Calu3 (cell line): ENCODE data around the gene SCNN1B. TPM values are rescaled to one million over a fixed set of nuclear protein-coding genes. Genes with fewer than 3 reads are reported as not detected.

ENCODE experiments used
- BruUV-seq: library from RNA; stranded (reverse); fragments of 400-500 nt; replicated peaks from 2 replicates; lab custom pipeline; 2021; lab: Mats Ljungman, UMichigan
- CTCF ChIA-PET: fragments of 300-600 bp; sonication (Branson Sonifier 250); formaldehyde crosslinking; loops from one replicate; lab custom pipeline; 2022; ENCODE audit warnings: antibody characterized with exemption; lab: Charles Lee
- DNase-seq: peaks from one replicate; pipeline ENCODE4 v3.0.0; 2022
- H3K27ac Mint-ChIP-seq: one replicate; pipeline ENCODE4 v1.8.0; 2022; ENCODE audit warnings: mixed read lengths; ENCODE audit not compliant: unreplicated experiment
- H3K27me3 Mint-ChIP-seq: one replicate; pipeline ENCODE4 v1.8.0; 2022; ENCODE audit warnings: mixed read lengths; ENCODE audit not compliant: unreplicated experiment
- H3K36me3 Mint-ChIP-seq: one replicate; pipeline ENCODE4 v1.8.0; 2022; ENCODE audit warnings: mild to moderate bottlenecking, moderate library complexity, mixed read lengths; ENCODE audit not compliant: insufficient read depth, unreplicated experiment
- H3K4me1 Mint-ChIP-seq: one replicate; pipeline ENCODE4 v1.8.0; 2022; ENCODE audit warnings: mild to moderate bottlenecking, low read depth, mixed read lengths; ENCODE audit not compliant: unreplicated experiment
- H3K4me3 Mint-ChIP-seq: one replicate; pipeline ENCODE4 v1.8.0; 2022; ENCODE audit warnings: mild to moderate bottlenecking, low read depth, moderate library complexity, mixed read lengths; ENCODE audit not compliant: unreplicated experiment
- H3K9me3 Mint-ChIP-seq: one replicate; pipeline ENCODE4 v1.8.0; 2022; ENCODE audit warnings: low read depth, mixed read lengths; ENCODE audit not compliant: unreplicated experiment
- CTCF ChIP-seq: fragments of 200-600 bp; IDR thresholded peaks from one replicate; pipeline ENCODE4 v1.8.0; 2022; ENCODE audit warnings: antibody characterized with exemption; ENCODE audit not compliant: unreplicated experiment
- intact Hi-C: fragments of 100-400 bp; cut with micrococcal nuclease; formaldehyde crosslinking; loops from one replicate; pipeline ENCODE4 v1.10.0; 2022; ENCODE audit not compliant: unreplicated experiment
- total RNA-seq: library from RNA; stranded (reverse); gene quantifications from 2 replicates; pipeline ENCODE4 v1.2.3, GENCODE V29; 2022

Gene SCNN1B
- total RNA-seq, 1 experiment from 2014 or later, result not detected

- CTCF ChIA-PET, result no interaction called here
- Mint-ChIP-seq H3K27ac (no peak overlapping the region), H3K4me3 (no peak overlapping the region), H3K4me1 (no peaks in the 10 kb centered on the region), H3K36me3 (peaks cover 4% of the 10 kb centered on the region), H3K27me3 (peaks cover 22% of the 10 kb centered on the region), H3K9me3 (no peaks in the 10 kb centered on the region)
- TF ChIP-seq CTCF, result no peak
- no peak for DNase-seq
- intact Hi-C loops, result no loop called here
- no TSS peak for BruUV-seq
Measured at GRCh38 chr16:23327836-23328235, 25.7 kb downstream of the SCNN1B start.

- Mint-ChIP-seq H3K4me1 (peaks cover 11% of the 10 kb centered on the region), H3K27me3 (peaks cover 5% of the 10 kb centered on the region), H3K27ac (no peak overlapping the region), H3K9me3 (no peaks in the 10 kb centered on the region), H3K4me3 (no peak overlapping the region), H3K36me3 (peaks cover 4% of the 10 kb centered on the region)
- BruUV-seq, result no TSS peak
- intact Hi-C loops, result no loop called here
- no peak for TF ChIP-seq CTCF
- DNase-seq, result no peak
- CTCF ChIA-PET, result no interaction called here
Measured at GRCh38 chr16:23330161-23330560, 28.1 kb downstream of the SCNN1B start.

- Mint-ChIP-seq H3K27ac (no peak overlapping the region), H3K4me3 (no peak overlapping the region), H3K4me1 (peaks cover 16% of the 10 kb centered on the region), H3K9me3 (no peaks in the 10 kb centered on the region), H3K27me3 (no peaks in the 10 kb centered on the region), H3K36me3 (peaks cover 4% of the 10 kb centered on the region)
- intact Hi-C loops, result no loop called here
- no peak for DNase-seq
- CTCF ChIA-PET, result interaction anchor here (0.9 kb wide), 1 partner anchor 25 kb away, joined by 3 read pairs; no protein-coding TSS in a partner anchor
- no peak for TF ChIP-seq CTCF
- BruUV-seq, result no TSS peak
Measured at GRCh38 chr16:23330583-23331249, 28.6 kb downstream of the SCNN1B start.

- Mint-ChIP-seq H3K27me3 (no peaks in the 10 kb centered on the region), H3K36me3 (peaks cover 4% of the 10 kb centered on the region), H3K9me3 (no peaks in the 10 kb centered on the region), H3K4me3 (no peak overlapping the region), H3K27ac (no peak overlapping the region), H3K4me1 (peaks cover 27% of the 10 kb centered on the region)
- CTCF ChIA-PET, result no interaction called here
- TF ChIP-seq CTCF, result no peak
- no TSS peak for BruUV-seq
- DNase-seq, result no peak
- intact Hi-C loops, result no loop called here
Measured at GRCh38 chr16:23333034-23333579, 31.0 kb downstream of the SCNN1B start.
